Body of pancreas (tissue), 4 donors: Measurements from ENCODE around the gene STOX2. TPM values are rescaled to one million over a fixed set of nuclear protein-coding genes. Genes with fewer than 3 reads are reported as not detected.
"Not testable (repeated sequence)": the region's sequence is repeated elsewhere in the genome, so short reads cannot be mapped to it uniquely, and the experiment has no call there.

Experiments used
- ATAC-seq: fragments of 150-250 bp; one replicate; pipeline ENCODE4 v1.9.1; 2016
- DNase-seq, 4 donors: peaks; one replicate each; pipeline ENCODE4 v3.0.0-alpha.2; 2019
- H3K27ac ChIP-seq, 4 donors: fragments of 200-600 bp; sonication (generic); 1 replicate in 3 of 4; 2 replicates in 1 of 4; pipeline versions ENCODE4 v1.5.1 to v1.6.1; 2016 to 2019; ENCODE audit warnings: mild to moderate bottlenecking in 1 of 4, mixed read lengths in 1 of 4, moderate library complexity in 1 of 4
- H3K27me3 ChIP-seq, 2 donors: fragments of 200-600 bp; sonication (generic); one replicate each; pipeline ENCODE4 v1.6.0; 2016; ENCODE audit warnings: mild to moderate bottlenecking in 1 of 2
- H3K36me3 ChIP-seq, 2 donors: fragments of 200-600 bp; sonication (generic); replicated peaks in 1 of 2; 2 replicates each; pipeline ENCODE4 v1.5.1; 2016; ENCODE audit warnings: low read depth in 2 of 2; ENCODE audit not compliant: insufficient read depth in 1 of 2
- H3K4me1 ChIP-seq: fragments of 200-600 bp; sonication (generic); one replicate; pipeline ENCODE4 v1.6.0; 2016
- H3K4me3 ChIP-seq, 2 donors: fragments of 200-600 bp; sonication (generic); 1 replicate in 1 of 2; 2 replicates in 1 of 2; pipeline ENCODE4 v1.5.1; 2016 to 2019
- H3K9me3 ChIP-seq, 3 donors: fragments of 200-600 bp; sonication (generic); 1 replicate in 2 of 3; 2 replicates in 1 of 3; pipeline ENCODE4 v1.5.1; 2016
- POLR2A ChIP-seq, 3 donors: fragments of 450-650 bp; IDR thresholded peaks; one replicate each; pipeline ENCODE4 v1.6.1; 2016; ENCODE audit warnings: antibody characterized with exemption in 3 of 3, mild to moderate bottlenecking in 2 of 3
- whole genome bisulfite sequencing, 2 donors: methylation state at CpG; one replicate each; pipeline ENCODE4 v1.1.5; 2017; 5-methylcytosine and 5-hydroxymethylcytosine counted together
- intact Hi-C: fragments of 100-400 bp; cut with DNase I; formaldehyde crosslinking; loops from one replicate; pipeline ENCODE4 v1.15.1; 2023
- total RNA-seq, 2 donors: library from RNA; depleted of rRNA; stranded (reverse); fragments of >200 nt; gene quantifications; one replicate each; pipeline ENCODE4 v1.1.0, GENCODE V29; 2016
- TF ChIP-seq, protein P1 (sequence below), 7 experiments: fragments of 450-650 bp in 4 of 7; fragments of 200-600 bp in 3 of 7; sonication (generic) in 3 of 7; IDR thresholded peaks; one replicate each; pipeline ENCODE4 v1.5.1; 2016 to 2019; ENCODE audit warnings: antibody characterized with exemption in 7 of 7

STOX2 gene
- total RNA-seq, 2 donors from 2014 or later: 15.0 to 15.8 TPM

DNA sequence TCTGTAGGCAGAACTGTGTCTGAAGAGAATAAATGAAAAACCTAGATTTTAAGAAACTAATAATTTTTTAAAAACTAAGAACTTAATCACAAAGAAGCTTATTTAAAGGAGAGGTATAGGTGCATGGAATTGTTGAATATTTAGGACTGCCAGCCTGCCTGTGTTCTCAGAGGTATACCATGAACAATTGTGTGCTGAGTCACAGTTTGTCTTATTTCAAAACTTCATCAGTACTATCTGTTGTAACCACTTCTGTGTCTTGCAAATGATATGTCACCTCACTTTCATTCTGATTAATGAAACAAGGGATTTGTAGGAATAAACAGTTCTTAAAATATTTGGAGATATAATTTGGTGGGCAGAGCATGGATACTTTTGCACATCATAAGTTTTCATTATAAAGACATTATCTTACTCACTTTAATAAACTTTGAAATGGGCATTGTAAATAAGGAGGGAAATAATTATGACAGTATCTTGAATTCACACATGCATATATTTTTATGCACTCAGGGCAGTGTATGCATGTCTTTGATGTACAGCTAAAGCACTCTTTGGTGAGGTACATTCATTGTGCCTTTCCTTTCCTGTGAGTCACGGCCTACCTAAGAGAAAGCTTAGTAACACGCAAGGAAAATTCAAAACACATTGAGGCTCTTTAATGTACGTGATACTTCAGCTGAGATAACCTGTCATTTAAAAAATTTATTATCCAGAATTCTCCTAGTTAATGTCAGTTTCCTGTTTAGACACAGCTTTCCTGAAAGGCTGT lies 31.7 kb downstream of the STOX2 start:
- no peaks in the 10 kb centered on the region for H3K36me3 ChIP-seq
- WGBS, 2 donors: 85 to 96% methylated on average over 3 of the region's 3 CpGs
- no peak overlapping the region for H3K27ac ChIP-seq
- no peaks in the 10 kb centered on the region for H3K9me3 ChIP-seq
- no peaks in the 10 kb centered on the region for H3K27me3 ChIP-seq
- no peaks in the 10 kb centered on the region for H3K4me1 ChIP-seq
- no peak for TF ChIP-seq POLR2A (IDR thresholded peaks at IDR 0.05)
- TF ChIP-seq, protein P1, sequence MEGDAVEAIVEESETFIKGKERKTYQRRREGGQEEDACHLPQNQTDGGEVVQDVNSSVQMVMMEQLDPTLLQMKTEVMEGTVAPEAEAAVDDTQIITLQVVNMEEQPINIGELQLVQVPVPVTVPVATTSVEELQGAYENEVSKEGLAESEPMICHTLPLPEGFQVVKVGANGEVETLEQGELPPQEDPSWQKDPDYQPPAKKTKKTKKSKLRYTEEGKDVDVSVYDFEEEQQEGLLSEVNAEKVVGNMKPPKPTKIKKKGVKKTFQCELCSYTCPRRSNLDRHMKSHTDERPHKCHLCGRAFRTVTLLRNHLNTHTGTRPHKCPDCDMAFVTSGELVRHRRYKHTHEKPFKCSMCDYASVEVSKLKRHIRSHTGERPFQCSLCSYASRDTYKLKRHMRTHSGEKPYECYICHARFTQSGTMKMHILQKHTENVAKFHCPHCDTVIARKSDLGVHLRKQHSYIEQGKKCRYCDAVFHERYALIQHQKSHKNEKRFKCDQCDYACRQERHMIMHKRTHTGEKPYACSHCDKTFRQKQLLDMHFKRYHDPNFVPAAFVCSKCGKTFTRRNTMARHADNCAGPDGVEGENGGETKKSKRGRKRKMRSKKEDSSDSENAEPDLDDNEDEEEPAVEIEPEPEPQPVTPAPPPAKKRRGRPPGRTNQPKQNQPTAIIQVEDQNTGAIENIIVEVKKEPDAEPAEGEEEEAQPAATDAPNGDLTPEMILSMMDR (IDR thresholded peaks at IDR 0.05): no peak
- intact Hi-C loops: no loop called here
- H3K4me3 ChIP-seq: no peak overlapping the region
- DNase-seq (no peak), ATAC-seq (no peak)

DNA sequence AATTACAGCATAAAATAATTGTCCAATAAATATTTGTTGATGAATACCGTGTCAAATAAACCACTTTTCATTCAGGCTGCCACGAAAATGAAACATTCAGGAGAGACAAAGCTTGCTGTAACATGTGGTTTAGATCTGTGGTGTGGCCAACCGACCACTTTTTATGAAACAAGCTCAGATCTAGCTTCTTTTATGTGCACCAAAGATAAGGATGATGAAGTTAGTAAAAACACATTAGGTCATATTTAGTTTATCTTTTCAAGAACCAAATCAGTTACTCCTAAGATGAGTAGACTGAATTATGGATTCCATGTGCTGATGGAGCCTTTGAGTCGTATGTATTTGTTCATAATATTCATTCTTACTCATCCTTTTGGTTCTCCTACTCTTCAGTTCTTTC lies 35.8 kb downstream of the STOX2 start:
- intact Hi-C loops: no loop called here
- 54 to 55% methylated on average over 4 of the region's 4 CpGs for WGBS, 2 donors

DNA sequence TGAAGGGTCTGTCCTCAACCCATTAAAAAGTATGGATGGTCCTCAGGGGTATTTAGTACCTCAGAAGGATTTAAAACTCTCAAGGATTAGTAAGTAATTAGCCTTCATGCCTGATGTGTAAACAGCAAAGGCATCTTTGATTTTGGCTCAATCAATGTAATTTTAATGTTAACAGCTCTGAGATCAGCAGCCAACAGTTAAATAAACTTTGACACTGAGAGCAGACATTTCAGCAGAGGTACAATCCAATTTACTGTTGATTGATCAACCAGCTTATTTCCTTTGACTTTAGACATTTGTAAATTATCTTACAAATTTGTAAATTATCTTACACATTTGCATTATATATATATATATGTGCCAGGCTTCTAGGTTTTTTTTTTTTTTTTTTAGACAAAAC lies 36.9 kb downstream of the STOX2 start:
- DNase-seq (no peak), ATAC-seq (no peak)
- Histone ChIP-seq H3K27me3 (no peaks in the 10 kb centered on the region), H3K9me3 (no peaks in the 10 kb centered on the region), H3K4me1 (no peaks in the 10 kb centered on the region), H3K27ac (no peak overlapping the region), H3K4me3 (no peak overlapping the region), H3K36me3 (no peaks in the 10 kb centered on the region)
- TF ChIP-seq, protein P1 (IDR thresholded peaks at IDR 0.05): no peak
- TF ChIP-seq POLR2A (IDR thresholded peaks at IDR 0.05): no peak
- intact Hi-C loops: no loop called here

More for the DNA sequence above, 35.8 kb downstream of the STOX2 start:
- no peak for DNase-seq
- no peaks in the 10 kb centered on the region for H3K9me3 ChIP-seq
- H3K36me3 ChIP-seq: no peaks in the 10 kb centered on the region
- H3K4me3 ChIP-seq: no peak overlapping the region
- TF ChIP-seq, protein P1 (IDR thresholded peaks at IDR 0.05): no peak
- no peak for TF ChIP-seq POLR2A (IDR thresholded peaks at IDR 0.05)
- no peaks in the 10 kb centered on the region for H3K27me3 ChIP-seq
- H3K4me1 ChIP-seq: no peaks in the 10 kb centered on the region
- ATAC-seq: no peak
- no peak overlapping the region for H3K27ac ChIP-seq

DNA sequence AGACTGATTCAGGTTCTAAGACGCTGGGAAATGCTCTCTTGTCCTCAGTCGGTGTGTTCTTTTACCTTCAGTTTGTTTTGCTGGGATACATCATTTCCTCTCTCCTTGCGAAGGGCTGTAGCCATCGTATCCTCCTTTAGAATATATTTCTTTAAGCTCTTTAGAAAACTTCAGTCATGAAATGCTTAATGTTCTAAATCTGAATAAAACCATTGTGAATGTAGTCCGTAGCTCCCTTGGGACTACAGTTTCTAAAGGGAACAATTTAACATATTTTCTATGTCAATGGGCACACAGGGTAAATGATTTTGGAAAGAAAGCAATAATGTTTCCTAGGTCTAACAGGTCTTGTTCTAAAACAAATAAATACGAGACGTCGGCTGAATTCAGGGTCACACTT lies 40.6 kb downstream of the STOX2 start:
- intact Hi-C loops: no loop called here
- Histone ChIP-seq H3K27ac (no peak overlapping the region), H3K27me3 (no peaks in the 10 kb centered on the region), H3K9me3 (no peaks in the 10 kb centered on the region), H3K36me3 (no peaks in the 10 kb centered on the region), H3K4me1 (no peaks in the 10 kb centered on the region), H3K4me3 (no peak overlapping the region)
- TF ChIP-seq POLR2A (IDR thresholded peaks at IDR 0.05): no peak
- TF ChIP-seq, protein P1 (IDR thresholded peaks at IDR 0.05): no peak
- 81 to 87% methylated on average over 8 of the region's 8 CpGs for WGBS, 2 donors
- ATAC-seq (no peak), DNase-seq (no peak)

DNA sequence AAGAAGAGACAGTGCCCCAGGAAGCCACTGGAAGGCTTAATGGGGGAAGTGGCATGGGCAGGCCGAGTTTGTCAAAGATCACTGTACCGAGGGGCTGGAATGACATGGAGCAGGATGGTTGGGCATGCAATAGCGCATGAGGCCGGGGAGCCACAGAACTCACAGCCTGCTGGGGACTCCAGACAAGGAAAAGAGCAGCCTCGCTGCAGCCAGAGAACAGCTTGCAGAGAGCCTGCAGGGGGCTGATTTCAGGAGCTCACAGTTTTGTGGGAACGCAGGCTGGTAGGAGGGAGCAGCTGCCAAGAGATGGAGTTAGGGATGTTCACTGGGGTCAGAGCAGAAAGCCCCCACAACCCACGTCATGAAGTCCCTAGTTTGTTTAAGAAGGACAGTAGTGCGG lies 45.4 kb downstream of the STOX2 start:
- Histone ChIP-seq H3K27me3 (no peaks in the 10 kb centered on the region), H3K36me3 (no peaks in the 10 kb centered on the region), H3K9me3 (no peaks in the 10 kb centered on the region), H3K4me3 (no peak overlapping the region), H3K27ac (no peak overlapping the region), H3K4me1 (no peaks in the 10 kb centered on the region)
- intact Hi-C loops: no loop called here
- TF ChIP-seq, protein P1 (IDR thresholded peaks at IDR 0.05): no peak
- TF ChIP-seq POLR2A (IDR thresholded peaks at IDR 0.05): no peak
- no peak for DNase-seq
- ATAC-seq: no peak
- 93 to 97% methylated on average over 6 to 8 of the region's 8 CpGs for WGBS, 2 donors

DNA sequence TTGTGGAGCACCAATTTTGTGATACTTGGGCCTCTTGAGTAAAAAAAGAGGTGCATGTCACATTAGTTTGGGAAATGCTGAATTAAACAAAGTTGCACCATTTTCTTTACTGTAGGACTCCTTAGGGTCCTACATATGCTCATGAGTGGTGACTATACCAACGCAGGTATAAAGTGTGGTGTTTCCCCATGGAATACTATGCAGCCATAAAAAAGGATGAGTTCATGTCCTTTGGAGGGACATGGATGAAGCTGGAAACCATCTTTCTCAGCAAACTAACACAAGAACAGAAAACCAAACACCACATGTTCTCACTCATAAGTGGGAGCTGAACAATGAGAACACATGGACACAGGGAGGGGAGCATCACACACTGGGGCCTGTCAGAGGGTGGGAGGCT lies 47.5 kb downstream of the STOX2 start:
- H3K9me3 ChIP-seq, H3K4me3 ChIP-seq, H3K4me1 ChIP-seq, intact Hi-C loops, H3K36me3 ChIP-seq, H3K27me3 ChIP-seq, H3K27ac ChIP-seq, ATAC-seq, DNase-seq: not testable (repeated sequence)
- 100% methylated on average over 1 of the region's 1 CpG for WGBS, 2 donors
